WTC11 (cell line): Measurements from ENCODE around the gene DYSF. TPM values are rescaled to one million over a fixed set of nuclear protein-coding genes. Genes with fewer than 3 reads are reported as not detected.

Experiments used
- ATAC-seq: fragments of 200-7000 bp; cut with Tn5 transposase; 2 replicates; pipeline ENCODE4 v1.10.0; 2021; ENCODE audit warnings: mild to moderate bottlenecking, moderate library complexity
- CTCF ChIA-PET: fragments of 300-600 bp; sonication (Branson Sonifier 250); formaldehyde crosslinking; loops from one replicate; lab custom pipeline; 2021; ENCODE audit warnings: antibody characterized with exemption; lab: Charles Lee
- POLR2A ChIA-PET: fragments of 350-600 bp; sonication (Branson Sonifier 250); formaldehyde crosslinking; loops from one replicate; lab custom pipeline; 2021; ENCODE audit warnings: antibody characterized with exemption; lab: Charles Lee
- DNase-seq: peaks from one replicate; pipeline ENCODE4 v3.0.0; 2021; ENCODE audit warnings: low spot score
- H3K27ac Mint-ChIP-seq: 2 replicates; pipeline ENCODE4 v1.8.0; 2021; ENCODE audit warnings: mixed read lengths
- H3K27me3 Mint-ChIP-seq: 2 replicates; pipeline ENCODE4 v1.8.0; 2021; ENCODE audit warnings: low read depth, mild to moderate bottlenecking, moderate library complexity, mixed read lengths
- H3K36me3 Mint-ChIP-seq: 2 replicates; pipeline ENCODE4 v1.8.0; 2021; ENCODE audit warnings: mixed read lengths
- H3K4me1 Mint-ChIP-seq: 2 replicates; pipeline ENCODE4 v1.8.0; 2022; ENCODE audit warnings: mixed read lengths
- H3K4me3 Mint-ChIP-seq: 2 replicates; pipeline ENCODE4 v1.8.0; 2021; ENCODE audit warnings: mild to moderate bottlenecking, moderate library complexity, mixed read lengths
- H3K9me3 Mint-ChIP-seq: 2 replicates; pipeline ENCODE4 v1.8.0; 2021; ENCODE audit warnings: mixed read lengths
- CREM ChIP-seq: sonication (generic); formaldehyde crosslinking; IDR thresholded peaks from 2 replicates; pipeline ENCODE4 v1.8.1; 2022; ENCODE audit warnings: mild to moderate bottlenecking, missing genetic modification reagents, moderate library complexity
- ESRRA ChIP-seq: sonication (generic); formaldehyde crosslinking; IDR thresholded peaks from 2 replicates; pipeline ENCODE4 v1.8.1; 2022; ENCODE audit warnings: mild to moderate bottlenecking, missing genetic modification reagents, borderline replicate concordance
- GABPB1 ChIP-seq: sonication (generic); formaldehyde crosslinking; IDR thresholded peaks from 2 replicates; pipeline ENCODE4 v1.8.1; 2023; ENCODE audit warnings: mild to moderate bottlenecking, missing genetic modification reagents
- GRHL2 ChIP-seq: fragments of 250-450 bp; sonication (Bioruptor Pico); IDR thresholded peaks from 2 replicates; pipeline ENCODE4 v1.8.0; 2022; ENCODE audit warnings: mild to moderate bottlenecking, moderate library complexity; ENCODE audit not compliant: insufficient replicate concordance, severe bottlenecking
- KAT7 ChIP-seq: sonication (generic); formaldehyde crosslinking; IDR thresholded peaks from 2 replicates; pipeline ENCODE4 v1.8.1; 2023; ENCODE audit warnings: missing genetic modification reagents, mild to moderate bottlenecking, borderline replicate concordance
- MYBL2 ChIP-seq: sonication (generic); formaldehyde crosslinking; IDR thresholded peaks from 2 replicates; pipeline ENCODE4 v1.8.1; 2023; ENCODE audit warnings: mild to moderate bottlenecking, moderate library complexity, missing genetic modification reagents
- SMAD4 ChIP-seq: sonication (generic); formaldehyde crosslinking; IDR thresholded peaks from 2 replicates; pipeline ENCODE4 v1.8.0; 2022; ENCODE audit warnings: mild to moderate bottlenecking, missing genetic modification reagents
- TEAD4 ChIP-seq: sonication (generic); formaldehyde crosslinking; IDR thresholded peaks from 2 replicates; pipeline ENCODE4 v1.8.0; 2022; ENCODE audit warnings: mild to moderate bottlenecking, missing genetic modification reagents
- TP53 ChIP-seq: sonication (generic); formaldehyde crosslinking; IDR thresholded peaks from 2 replicates; pipeline ENCODE4 v1.8.1; 2023; ENCODE audit warnings: mild to moderate bottlenecking, missing genetic modification reagents
- ZNF219 ChIP-seq: sonication (generic); formaldehyde crosslinking; IDR thresholded peaks from 2 replicates; pipeline ENCODE4 v1.8.0; 2023; ENCODE audit warnings: missing genetic modification reagents, mild to moderate bottlenecking, borderline replicate concordance
- ZNF671 ChIP-seq: fragments of 250-450 bp; sonication (Bioruptor Pico); IDR thresholded peaks from 2 replicates; pipeline ENCODE4 v1.8.0; 2021; ENCODE audit warnings: mild to moderate bottlenecking
- total RNA-seq: library from RNA; stranded (reverse); gene quantifications from 3 replicates; pipeline ENCODE4 v1.2.3, GENCODE V29; 2021
- TF ChIP-seq, protein P1 (sequence below): fragments of 250-450 bp; sonication (Bioruptor Pico); IDR thresholded peaks from 2 replicates; pipeline ENCODE4 v1.9.0; 2021; ENCODE audit warnings: moderate library complexity, mild to moderate bottlenecking, inconsistent platforms, borderline replicate concordance
- TF ChIP-seq, protein P2 (sequence below): sonication (generic); formaldehyde crosslinking; IDR thresholded peaks from 2 replicates; pipeline ENCODE4 v1.8.0; 2023; ENCODE audit warnings: mild to moderate bottlenecking, missing genetic modification reagents
- TF ChIP-seq, protein P3 (sequence below): sonication (generic); formaldehyde crosslinking; IDR thresholded peaks from 2 replicates; pipeline ENCODE4 v1.8.1; 2022; ENCODE audit warnings: missing genetic modification reagents, borderline replicate concordance
- TF ChIP-seq, protein P4 (sequence below): fragments of 200-600 bp; IDR thresholded peaks from 2 replicates; pipeline ENCODE4 v1.8.0; 2022; ENCODE audit warnings: antibody characterized with exemption
- TF ChIP-seq, protein P5 (sequence below): fragments of 250-450 bp; sonication (Bioruptor Pico); IDR thresholded peaks from 2 replicates; pipeline ENCODE4 v1.9.0; 2021; ENCODE audit warnings: mild to moderate bottlenecking
- TF ChIP-seq, protein P6 (sequence below): sonication (generic); formaldehyde crosslinking; IDR thresholded peaks from 2 replicates; pipeline ENCODE4 v1.8.1; 2022; ENCODE audit warnings: mild to moderate bottlenecking, moderate library complexity, missing genetic modification reagents
- TF ChIP-seq, protein P7 (sequence below): fragments of 250-450 bp; sonication (Bioruptor Pico); conservative IDR thresholded peaks from 2 replicates; pipeline ENCODE4 v1.9.0; 2021; ENCODE audit warnings: mild to moderate bottlenecking

The DYSF gene
- total RNA-seq, 1 experiment from 2014 or later = 14.8 TPM

DNA sequence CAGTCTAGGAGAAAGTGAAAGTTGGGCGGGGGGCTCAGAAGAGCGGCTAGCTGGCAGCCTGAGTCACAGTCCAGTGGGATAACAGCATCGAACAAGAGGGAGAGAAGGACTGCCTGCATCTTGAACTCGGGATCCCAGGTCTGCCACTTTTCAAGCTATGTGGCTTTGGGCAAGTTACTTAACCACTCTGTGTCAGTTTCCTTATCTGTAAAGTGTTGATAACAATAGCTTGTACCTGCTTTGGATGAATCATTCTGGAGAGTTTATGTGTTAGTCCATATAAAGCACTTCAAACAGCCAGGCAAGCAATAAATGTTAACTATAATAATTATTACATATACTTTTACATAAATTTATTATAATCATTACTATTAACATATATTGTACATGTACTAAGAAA lies 4.6 kb downstream of the DYSF start:
- H3K4me3 Mint-ChIP-seq = no peak overlapping the region
- H3K36me3 Mint-ChIP-seq = peaks cover 3% of the 10 kb centered on the region; the same call in 1 of the 2 replicates
- ATAC-seq (no peak), DNase-seq (no peak)
- H3K27me3 Mint-ChIP-seq = peaks cover 46% of the 10 kb centered on the region
- ChIA-PET POLR2A (no interaction called here), CTCF (interaction anchor here (1.2 to 10.2 kb wide), 3 partner anchors 7 to 52 kb away, joined by 3 to 108 read pairs (median 3); no protein-coding TSS in a partner anchor)
- no peaks in the 10 kb centered on the region for H3K9me3 Mint-ChIP-seq
- peaks cover 58% of the 10 kb centered on the region for H3K4me1 Mint-ChIP-seq
- no peak overlapping the region for H3K27ac Mint-ChIP-seq
- TF ChIP-seq ZNF671 (CRISPR knock-in tag) (no peak), ZNF219 (no peak), GRHL2 (CRISPR knock-in tag) (no peak), MYBL2 (no peak), CREM (CRISPR knock-in tag) (no peak), GABPB1 (CRISPR knock-in tag) (no peak), TP53 (CRISPR knock-in tag) (no peak), ESRRA (CRISPR knock-in tag) (no peak), SMAD4 (CRISPR knock-in tag) (no peak), KAT7 (CRISPR knock-in tag) (no peak), TEAD4 (CRISPR knock-in tag) (no peak)
- TF ChIP-seq, protein P1, sequence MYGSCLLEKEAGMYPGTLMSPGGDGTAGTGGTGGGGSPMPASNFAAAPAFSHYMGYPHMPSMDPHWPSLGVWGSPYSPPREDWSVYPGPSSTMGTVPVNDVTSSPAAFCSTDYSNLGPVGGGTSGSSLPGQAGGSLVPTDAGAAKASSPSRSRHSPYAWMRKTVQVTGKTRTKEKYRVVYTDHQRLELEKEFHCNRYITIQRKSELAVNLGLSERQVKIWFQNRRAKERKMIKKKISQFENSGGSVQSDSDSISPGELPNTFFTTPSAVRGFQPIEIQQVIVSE (CRISPR knock-in tag) = no peak
- TF ChIP-seq, protein P2, sequence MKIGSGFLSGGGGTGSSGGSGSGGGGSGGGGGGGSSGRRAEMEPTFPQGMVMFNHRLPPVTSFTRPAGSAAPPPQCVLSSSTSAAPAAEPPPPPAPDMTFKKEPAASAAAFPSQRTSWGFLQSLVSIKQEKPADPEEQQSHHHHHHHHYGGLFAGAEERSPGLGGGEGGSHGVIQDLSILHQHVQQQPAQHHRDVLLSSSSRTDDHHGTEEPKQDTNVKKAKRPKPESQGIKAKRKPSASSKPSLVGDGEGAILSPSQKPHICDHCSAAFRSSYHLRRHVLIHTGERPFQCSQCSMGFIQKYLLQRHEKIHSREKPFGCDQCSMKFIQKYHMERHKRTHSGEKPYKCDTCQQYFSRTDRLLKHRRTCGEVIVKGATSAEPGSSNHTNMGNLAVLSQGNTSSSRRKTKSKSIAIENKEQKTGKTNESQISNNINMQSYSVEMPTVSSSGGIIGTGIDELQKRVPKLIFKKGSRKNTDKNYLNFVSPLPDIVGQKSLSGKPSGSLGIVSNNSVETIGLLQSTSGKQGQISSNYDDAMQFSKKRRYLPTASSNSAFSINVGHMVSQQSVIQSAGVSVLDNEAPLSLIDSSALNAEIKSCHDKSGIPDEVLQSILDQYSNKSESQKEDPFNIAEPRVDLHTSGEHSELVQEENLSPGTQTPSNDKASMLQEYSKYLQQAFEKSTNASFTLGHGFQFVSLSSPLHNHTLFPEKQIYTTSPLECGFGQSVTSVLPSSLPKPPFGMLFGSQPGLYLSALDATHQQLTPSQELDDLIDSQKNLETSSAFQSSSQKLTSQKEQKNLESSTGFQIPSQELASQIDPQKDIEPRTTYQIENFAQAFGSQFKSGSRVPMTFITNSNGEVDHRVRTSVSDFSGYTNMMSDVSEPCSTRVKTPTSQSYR (CRISPR knock-in tag) = no peak
- TF ChIP-seq, protein P3, sequence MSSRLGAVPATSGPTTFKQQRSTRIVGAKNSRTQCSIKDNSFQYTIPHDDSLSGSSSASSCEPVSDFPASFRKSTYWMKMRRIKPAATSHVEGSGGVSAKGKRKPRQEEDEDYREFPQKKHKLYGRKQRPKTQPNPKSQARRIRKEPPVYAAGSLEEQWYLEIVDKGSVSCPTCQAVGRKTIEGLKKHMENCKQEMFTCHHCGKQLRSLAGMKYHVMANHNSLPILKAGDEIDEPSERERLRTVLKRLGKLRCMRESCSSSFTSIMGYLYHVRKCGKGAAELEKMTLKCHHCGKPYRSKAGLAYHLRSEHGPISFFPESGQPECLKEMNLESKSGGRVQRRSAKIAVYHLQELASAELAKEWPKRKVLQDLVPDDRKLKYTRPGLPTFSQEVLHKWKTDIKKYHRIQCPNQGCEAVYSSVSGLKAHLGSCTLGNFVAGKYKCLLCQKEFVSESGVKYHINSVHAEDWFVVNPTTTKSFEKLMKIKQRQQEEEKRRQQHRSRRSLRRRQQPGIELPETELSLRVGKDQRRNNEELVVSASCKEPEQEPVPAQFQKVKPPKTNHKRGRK = no peak
- TF ChIP-seq, protein P4, sequence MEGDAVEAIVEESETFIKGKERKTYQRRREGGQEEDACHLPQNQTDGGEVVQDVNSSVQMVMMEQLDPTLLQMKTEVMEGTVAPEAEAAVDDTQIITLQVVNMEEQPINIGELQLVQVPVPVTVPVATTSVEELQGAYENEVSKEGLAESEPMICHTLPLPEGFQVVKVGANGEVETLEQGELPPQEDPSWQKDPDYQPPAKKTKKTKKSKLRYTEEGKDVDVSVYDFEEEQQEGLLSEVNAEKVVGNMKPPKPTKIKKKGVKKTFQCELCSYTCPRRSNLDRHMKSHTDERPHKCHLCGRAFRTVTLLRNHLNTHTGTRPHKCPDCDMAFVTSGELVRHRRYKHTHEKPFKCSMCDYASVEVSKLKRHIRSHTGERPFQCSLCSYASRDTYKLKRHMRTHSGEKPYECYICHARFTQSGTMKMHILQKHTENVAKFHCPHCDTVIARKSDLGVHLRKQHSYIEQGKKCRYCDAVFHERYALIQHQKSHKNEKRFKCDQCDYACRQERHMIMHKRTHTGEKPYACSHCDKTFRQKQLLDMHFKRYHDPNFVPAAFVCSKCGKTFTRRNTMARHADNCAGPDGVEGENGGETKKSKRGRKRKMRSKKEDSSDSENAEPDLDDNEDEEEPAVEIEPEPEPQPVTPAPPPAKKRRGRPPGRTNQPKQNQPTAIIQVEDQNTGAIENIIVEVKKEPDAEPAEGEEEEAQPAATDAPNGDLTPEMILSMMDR = no peak
- TF ChIP-seq, protein P5, sequence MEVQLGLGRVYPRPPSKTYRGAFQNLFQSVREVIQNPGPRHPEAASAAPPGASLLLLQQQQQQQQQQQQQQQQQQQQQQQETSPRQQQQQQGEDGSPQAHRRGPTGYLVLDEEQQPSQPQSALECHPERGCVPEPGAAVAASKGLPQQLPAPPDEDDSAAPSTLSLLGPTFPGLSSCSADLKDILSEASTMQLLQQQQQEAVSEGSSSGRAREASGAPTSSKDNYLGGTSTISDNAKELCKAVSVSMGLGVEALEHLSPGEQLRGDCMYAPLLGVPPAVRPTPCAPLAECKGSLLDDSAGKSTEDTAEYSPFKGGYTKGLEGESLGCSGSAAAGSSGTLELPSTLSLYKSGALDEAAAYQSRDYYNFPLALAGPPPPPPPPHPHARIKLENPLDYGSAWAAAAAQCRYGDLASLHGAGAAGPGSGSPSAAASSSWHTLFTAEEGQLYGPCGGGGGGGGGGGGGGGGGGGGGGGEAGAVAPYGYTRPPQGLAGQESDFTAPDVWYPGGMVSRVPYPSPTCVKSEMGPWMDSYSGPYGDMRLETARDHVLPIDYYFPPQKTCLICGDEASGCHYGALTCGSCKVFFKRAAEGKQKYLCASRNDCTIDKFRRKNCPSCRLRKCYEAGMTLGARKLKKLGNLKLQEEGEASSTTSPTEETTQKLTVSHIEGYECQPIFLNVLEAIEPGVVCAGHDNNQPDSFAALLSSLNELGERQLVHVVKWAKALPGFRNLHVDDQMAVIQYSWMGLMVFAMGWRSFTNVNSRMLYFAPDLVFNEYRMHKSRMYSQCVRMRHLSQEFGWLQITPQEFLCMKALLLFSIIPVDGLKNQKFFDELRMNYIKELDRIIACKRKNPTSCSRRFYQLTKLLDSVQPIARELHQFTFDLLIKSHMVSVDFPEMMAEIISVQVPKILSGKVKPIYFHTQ (CRISPR knock-in tag) = no peak
- TF ChIP-seq, protein P6, sequence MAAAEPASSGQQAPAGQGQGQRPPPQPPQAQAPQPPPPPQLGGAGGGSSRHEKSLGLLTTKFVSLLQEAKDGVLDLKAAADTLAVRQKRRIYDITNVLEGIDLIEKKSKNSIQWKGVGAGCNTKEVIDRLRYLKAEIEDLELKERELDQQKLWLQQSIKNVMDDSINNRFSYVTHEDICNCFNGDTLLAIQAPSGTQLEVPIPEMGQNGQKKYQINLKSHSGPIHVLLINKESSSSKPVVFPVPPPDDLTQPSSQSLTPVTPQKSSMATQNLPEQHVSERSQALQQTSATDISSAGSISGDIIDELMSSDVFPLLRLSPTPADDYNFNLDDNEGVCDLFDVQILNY (CRISPR knock-in tag) = no peak
- TF ChIP-seq, protein P7, sequence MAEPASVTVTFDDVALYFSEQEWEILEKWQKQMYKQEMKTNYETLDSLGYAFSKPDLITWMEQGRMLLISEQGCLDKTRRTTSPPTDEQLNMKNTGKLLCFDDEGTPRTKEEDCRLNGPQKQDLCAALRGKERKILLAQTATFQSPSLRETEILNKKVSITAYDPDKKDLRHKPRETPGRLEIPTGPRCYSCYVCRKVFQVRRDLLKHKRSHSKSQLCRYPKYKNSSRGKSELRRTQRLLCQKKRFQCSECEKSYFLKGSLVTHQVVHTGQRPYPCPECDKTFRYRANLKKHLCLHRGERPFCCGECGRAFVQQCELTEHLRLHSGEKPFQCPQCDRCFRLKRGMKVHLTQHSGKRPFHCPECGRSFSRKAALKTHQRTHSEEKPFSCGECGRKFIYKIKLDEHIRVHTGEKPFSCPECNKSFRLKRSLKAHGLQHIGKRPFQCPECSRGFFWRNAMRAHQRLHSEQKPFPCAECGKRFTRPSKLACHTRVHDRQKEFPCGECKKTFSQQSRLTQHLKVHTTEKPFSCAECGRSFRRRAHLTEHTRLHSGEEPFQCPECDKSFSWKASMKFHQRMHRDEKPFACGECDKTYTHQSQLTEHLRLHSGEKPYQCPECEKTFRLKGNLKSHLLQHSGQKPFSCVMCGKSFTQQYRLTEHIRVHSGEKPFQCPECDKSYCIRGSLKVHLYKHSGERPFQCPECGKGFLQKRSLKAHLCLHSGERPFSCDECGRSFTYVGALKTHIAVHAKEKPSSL (CRISPR knock-in tag) = no peak
